HepG2 (cell line): ENCODE data around the gene POLR1G. TPM values are rescaled to one million over a fixed set of nuclear protein-coding genes. Genes with fewer than 3 reads are reported as not detected.

Experiments used
- FOXA1 ChIP-seq, 2 experiments: fragments of 450-650 bp in 1 of 2; sonication (generic) in 1 of 2; formaldehyde crosslinking in 1 of 2; IDR thresholded peaks; 2 replicates each; pipeline versions ENCODE4 v1.4.0 to v1.6.1; 2016 to 2020; ENCODE audit warnings: missing genetic modification reagents in 1 of 2
- HOXA7 ChIP-seq: sonication (generic); formaldehyde crosslinking; IDR thresholded peaks from 2 replicates; pipeline ENCODE4 v1.8.1; 2022; ENCODE audit warnings: mild to moderate bottlenecking, missing genetic modification reagents, moderate library complexity
- HOXD1 ChIP-seq: sonication (generic); formaldehyde crosslinking; IDR thresholded peaks from 2 replicates; pipeline ENCODE4 v1.5.0; 2020; ENCODE audit warnings: missing genetic modification reagents
- ISL2 ChIP-seq: sonication (generic); formaldehyde crosslinking; IDR thresholded peaks from 2 replicates; pipeline ENCODE4 v1.5.0; 2020; ENCODE audit warnings: missing genetic modification reagents
- MED1 ChIP-seq: sonication (generic); formaldehyde crosslinking; IDR thresholded peaks from 2 replicates; pipeline ENCODE4 v1.4.0; 2020; ENCODE audit warnings: missing genetic modification reagents
- POGZ ChIP-seq: sonication (generic); formaldehyde crosslinking; IDR thresholded peaks from 2 replicates; pipeline ENCODE4 v1.4.0; 2020; ENCODE audit warnings: mild to moderate bottlenecking, missing genetic modification reagents
- SP1 ChIP-seq, 2 experiments: fragments of 450-650 bp in 1 of 2; sonication (generic) in 1 of 2; formaldehyde crosslinking in 1 of 2; IDR thresholded peaks; 2 replicates each; pipeline versions ENCODE4 v1.4.0 to v1.6.1; 2016 to 2020; ENCODE audit warnings: missing genetic modification reagents in 1 of 2
- TARDBP ChIP-seq: sonication (generic); formaldehyde crosslinking; IDR thresholded peaks from 2 replicates; pipeline ENCODE4 v1.8.0; 2022; ENCODE audit warnings: mild to moderate bottlenecking, missing genetic modification reagents
- XBP1 ChIP-seq: sonication (generic); formaldehyde crosslinking; IDR thresholded peaks from 2 replicates; pipeline ENCODE4 v1.5.0; 2020; ENCODE audit warnings: missing genetic modification reagents
- ZC3H4 ChIP-seq: sonication (generic); formaldehyde crosslinking; IDR thresholded peaks from 2 replicates; pipeline ENCODE4 v1.4.0; 2020; ENCODE audit warnings: missing genetic modification reagents, borderline replicate concordance
- ZIK1 ChIP-seq: sonication (generic); formaldehyde crosslinking; IDR thresholded peaks from 2 replicates; pipeline ENCODE4 v1.5.0; 2020; ENCODE audit warnings: mild to moderate bottlenecking, low read depth, missing genetic modification reagents, borderline replicate concordance
- ZNF264 ChIP-seq: sonication (generic); formaldehyde crosslinking; IDR thresholded peaks from 2 replicates; pipeline ENCODE4 v1.4.0; 2020; ENCODE audit warnings: missing genetic modification reagents
- ZNF282 ChIP-seq: fragments of 450-650 bp; IDR thresholded peaks from 2 replicates; pipeline ENCODE4 v1.6.1; 2018; ENCODE audit not compliant: partially characterized antibody
- ZNF367 ChIP-seq: sonication (generic); formaldehyde crosslinking; IDR thresholded peaks from 2 replicates; pipeline ENCODE4 v1.4.0; 2020; ENCODE audit warnings: missing genetic modification reagents, borderline replicate concordance
- ZNF605 ChIP-seq: sonication (generic); formaldehyde crosslinking; IDR thresholded peaks from 2 replicates; pipeline ENCODE4 v1.8.0; 2022; ENCODE audit warnings: mild to moderate bottlenecking, missing genetic modification reagents
- ZNF772 ChIP-seq: sonication (generic); formaldehyde crosslinking; IDR thresholded peaks from 2 replicates; pipeline ENCODE4 v1.5.0; 2020; ENCODE audit warnings: mild to moderate bottlenecking, missing genetic modification reagents
- ZNF777 ChIP-seq: sonication (generic); formaldehyde crosslinking; IDR thresholded peaks from 2 replicates; pipeline ENCODE4 v1.4.0; 2020; ENCODE audit warnings: missing genetic modification reagents
- polyA plus RNA-seq, 8 experiments: library from polyadenylated mRNA; depleted of rRNA in 3 of 8; stranded (reverse) in 7 of 8; unstranded in 1 of 8; fragments of >200 nt; fragmentation: Illumina TruSeq in 4 of 8; extraction: Trizol in 4 of 8; gene quantifications; 2 replicates each; pipeline versions ENCODE4 v1.2.1 to v1.2.3, GENCODE V29; 2011 to 2016; ENCODE audit warnings: low read depth in 4 of 8, missing spikeins in 1 of 8, mixed read lengths in 1 of 8; ENCODE audit not compliant: insufficient read depth in 1 of 8
- total RNA-seq, 5 experiments: library from RNA; depleted of rRNA; stranded (reverse); fragments of >200 nt; fragmentation: Illumina TruSeq; extraction: Trizol; gene quantifications; 2 replicates each; pipeline ENCODE4 v1.2.3, GENCODE V29; 2016; ENCODE audit warnings: low read depth in 1 of 5
- TF ChIP-seq, protein P1 (sequence below): sonication (generic); formaldehyde crosslinking; IDR thresholded peaks from 2 replicates; pipeline ENCODE4 v1.4.0; 2020; ENCODE audit warnings: missing genetic modification reagents
- TF ChIP-seq, protein P2 (sequence below): sonication (generic); formaldehyde crosslinking; IDR thresholded peaks from 2 replicates; pipeline ENCODE4 v1.8.0; 2022; ENCODE audit warnings: mild to moderate bottlenecking, missing genetic modification reagents, moderate library complexity
- TF ChIP-seq, protein P3 (sequence below): sonication (generic); formaldehyde crosslinking; IDR thresholded peaks from 2 replicates; pipeline ENCODE4 v1.5.0; 2020; ENCODE audit warnings: mild to moderate bottlenecking, missing genetic modification reagents
- TF ChIP-seq, protein P4 (sequence below): sonication (generic); formaldehyde crosslinking; IDR thresholded peaks from 2 replicates; pipeline ENCODE4 v1.9.0; 2021; ENCODE audit warnings: missing genetic modification reagents, borderline replicate concordance

POLR1G gene
- total and polyA plus RNA-seq, 2 of the 13 experiments (the other 11 are each of a cell fraction or from before 2014, with no cell fraction given), result 3.5 to 20.8 TPM

DNA sequence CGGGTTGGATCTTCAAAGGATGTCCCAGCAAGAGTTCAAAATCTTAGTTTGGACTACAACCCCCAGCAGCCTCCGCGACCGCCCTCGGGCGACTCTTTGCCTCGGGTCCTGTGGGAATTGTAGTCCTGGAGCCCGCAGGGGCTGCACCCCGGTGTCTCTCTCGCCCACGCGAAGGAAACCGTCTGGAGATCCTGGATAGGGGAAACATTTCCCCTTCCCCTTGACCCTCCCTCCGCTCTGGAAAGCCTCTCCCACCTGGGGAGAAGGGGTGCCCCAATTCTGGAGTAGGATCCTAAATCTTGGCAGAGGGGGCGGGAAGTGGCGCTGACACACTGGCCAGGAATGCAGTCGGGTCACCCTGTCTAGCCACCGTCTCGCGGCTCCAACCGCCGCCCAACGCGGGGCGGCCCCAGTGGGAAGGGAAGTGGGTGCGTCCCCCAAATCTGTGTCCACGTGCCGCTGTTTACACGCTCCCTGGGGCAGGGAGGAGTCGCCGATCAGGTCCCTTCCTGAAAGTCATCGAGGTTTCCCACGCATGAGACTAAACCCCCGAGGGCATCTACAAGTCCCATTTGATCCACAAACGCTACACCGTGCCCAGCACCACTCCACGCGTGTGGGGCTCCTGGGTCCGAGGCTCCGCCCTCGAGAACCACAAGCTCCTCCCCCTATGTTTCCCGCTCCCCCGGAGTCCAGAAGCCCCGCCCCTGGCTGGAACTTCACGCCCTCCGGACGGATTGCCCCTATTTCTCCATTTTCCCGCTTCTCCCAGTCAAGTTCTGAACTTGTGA is 814 bp upstream of the POLR1G start (continued):
- TF ChIP-seq, protein P1, sequence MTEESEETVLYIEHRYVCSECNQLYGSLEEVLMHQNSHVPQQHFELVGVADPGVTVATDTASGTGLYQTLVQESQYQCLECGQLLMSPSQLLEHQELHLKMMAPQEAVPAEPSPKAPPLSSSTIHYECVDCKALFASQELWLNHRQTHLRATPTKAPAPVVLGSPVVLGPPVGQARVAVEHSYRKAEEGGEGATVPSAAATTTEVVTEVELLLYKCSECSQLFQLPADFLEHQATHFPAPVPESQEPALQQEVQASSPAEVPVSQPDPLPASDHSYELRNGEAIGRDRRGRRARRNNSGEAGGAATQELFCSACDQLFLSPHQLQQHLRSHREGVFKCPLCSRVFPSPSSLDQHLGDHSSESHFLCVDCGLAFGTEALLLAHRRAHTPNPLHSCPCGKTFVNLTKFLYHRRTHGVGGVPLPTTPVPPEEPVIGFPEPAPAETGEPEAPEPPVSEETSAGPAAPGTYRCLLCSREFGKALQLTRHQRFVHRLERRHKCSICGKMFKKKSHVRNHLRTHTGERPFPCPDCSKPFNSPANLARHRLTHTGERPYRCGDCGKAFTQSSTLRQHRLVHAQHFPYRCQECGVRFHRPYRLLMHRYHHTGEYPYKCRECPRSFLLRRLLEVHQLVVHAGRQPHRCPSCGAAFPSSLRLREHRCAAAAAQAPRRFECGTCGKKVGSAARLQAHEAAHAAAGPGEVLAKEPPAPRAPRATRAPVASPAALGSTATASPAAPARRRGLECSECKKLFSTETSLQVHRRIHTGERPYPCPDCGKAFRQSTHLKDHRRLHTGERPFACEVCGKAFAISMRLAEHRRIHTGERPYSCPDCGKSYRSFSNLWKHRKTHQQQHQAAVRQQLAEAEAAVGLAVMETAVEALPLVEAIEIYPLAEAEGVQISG (CRISPR knock-in tag), result peak; percentile 83
- TF ChIP-seq ZNF367 (no peak), ZNF264 (CRISPR knock-in tag) (peak; percentile 60; the same call in 1 of the 2 replicates), ZC3H4 (CRISPR knock-in tag) (no peak), HOXA7 (CRISPR knock-in tag) (no peak), TARDBP (CRISPR knock-in tag) (no peak), ZNF282 (no peak), ZIK1 (CRISPR knock-in tag) (no peak), ZNF777 (CRISPR knock-in tag) (peak; percentile 6), MED1 (no peak), XBP1 (0 out of 2 replicates have a peak, but pooled peaks have one; percentile 20), SP1 (IDR thresholded peaks at IDR 0.05) (no peak), SP1 (CRISPR knock-in tag; IDR thresholded peaks at IDR 0.05) (peak; percentile 23; the same call in 1 of the 2 replicates), HOXD1 (no peak), ZNF605 (CRISPR knock-in tag) (0 out of 2 replicates have a peak, but pooled peaks have one; percentile 47), ISL2 (CRISPR knock-in tag) (peak; percentile 9; the same call in 1 of the 2 replicates), FOXA1 (IDR thresholded peaks at IDR 0.05) (no peak), FOXA1 (CRISPR knock-in tag; IDR thresholded peaks at IDR 0.05) (peak; percentile 55), ZNF772 (no peak), POGZ (CRISPR knock-in tag) (no peak)
- TF ChIP-seq, protein P2, sequence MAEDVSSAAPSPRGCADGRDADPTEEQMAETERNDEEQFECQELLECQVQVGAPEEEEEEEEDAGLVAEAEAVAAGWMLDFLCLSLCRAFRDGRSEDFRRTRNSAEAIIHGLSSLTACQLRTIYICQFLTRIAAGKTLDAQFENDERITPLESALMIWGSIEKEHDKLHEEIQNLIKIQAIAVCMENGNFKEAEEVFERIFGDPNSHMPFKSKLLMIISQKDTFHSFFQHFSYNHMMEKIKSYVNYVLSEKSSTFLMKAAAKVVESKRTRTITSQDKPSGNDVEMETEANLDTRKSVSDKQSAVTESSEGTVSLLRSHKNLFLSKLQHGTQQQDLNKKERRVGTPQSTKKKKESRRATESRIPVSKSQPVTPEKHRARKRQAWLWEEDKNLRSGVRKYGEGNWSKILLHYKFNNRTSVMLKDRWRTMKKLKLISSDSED (CRISPR knock-in tag), result no peak
- TF ChIP-seq, protein P3, sequence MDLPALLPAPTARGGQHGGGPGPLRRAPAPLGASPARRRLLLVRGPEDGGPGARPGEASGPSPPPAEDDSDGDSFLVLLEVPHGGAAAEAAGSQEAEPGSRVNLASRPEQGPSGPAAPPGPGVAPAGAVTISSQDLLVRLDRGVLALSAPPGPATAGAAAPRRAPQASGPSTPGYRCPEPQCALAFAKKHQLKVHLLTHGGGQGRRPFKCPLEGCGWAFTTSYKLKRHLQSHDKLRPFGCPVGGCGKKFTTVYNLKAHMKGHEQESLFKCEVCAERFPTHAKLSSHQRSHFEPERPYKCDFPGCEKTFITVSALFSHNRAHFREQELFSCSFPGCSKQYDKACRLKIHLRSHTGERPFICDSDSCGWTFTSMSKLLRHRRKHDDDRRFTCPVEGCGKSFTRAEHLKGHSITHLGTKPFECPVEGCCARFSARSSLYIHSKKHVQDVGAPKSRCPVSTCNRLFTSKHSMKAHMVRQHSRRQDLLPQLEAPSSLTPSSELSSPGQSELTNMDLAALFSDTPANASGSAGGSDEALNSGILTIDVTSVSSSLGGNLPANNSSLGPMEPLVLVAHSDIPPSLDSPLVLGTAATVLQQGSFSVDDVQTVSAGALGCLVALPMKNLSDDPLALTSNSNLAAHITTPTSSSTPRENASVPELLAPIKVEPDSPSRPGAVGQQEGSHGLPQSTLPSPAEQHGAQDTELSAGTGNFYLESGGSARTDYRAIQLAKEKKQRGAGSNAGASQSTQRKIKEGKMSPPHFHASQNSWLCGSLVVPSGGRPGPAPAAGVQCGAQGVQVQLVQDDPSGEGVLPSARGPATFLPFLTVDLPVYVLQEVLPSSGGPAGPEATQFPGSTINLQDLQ, result no peak
- TF ChIP-seq, protein P4, sequence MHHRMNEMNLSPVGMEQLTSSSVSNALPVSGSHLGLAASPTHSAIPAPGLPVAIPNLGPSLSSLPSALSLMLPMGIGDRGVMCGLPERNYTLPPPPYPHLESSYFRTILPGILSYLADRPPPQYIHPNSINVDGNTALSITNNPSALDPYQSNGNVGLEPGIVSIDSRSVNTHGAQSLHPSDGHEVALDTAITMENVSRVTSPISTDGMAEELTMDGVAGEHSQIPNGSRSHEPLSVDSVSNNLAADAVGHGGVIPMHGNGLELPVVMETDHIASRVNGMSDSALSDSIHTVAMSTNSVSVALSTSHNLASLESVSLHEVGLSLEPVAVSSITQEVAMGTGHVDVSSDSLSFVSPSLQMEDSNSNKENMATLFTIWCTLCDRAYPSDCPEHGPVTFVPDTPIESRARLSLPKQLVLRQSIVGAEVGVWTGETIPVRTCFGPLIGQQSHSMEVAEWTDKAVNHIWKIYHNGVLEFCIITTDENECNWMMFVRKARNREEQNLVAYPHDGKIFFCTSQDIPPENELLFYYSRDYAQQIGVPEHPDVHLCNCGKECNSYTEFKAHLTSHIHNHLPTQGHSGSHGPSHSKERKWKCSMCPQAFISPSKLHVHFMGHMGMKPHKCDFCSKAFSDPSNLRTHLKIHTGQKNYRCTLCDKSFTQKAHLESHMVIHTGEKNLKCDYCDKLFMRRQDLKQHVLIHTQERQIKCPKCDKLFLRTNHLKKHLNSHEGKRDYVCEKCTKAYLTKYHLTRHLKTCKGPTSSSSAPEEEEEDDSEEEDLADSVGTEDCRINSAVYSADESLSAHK (CRISPR knock-in tag), result no peak
